ENCODE measurements around the gene GPD2.

GPD2 gene

DNA sequence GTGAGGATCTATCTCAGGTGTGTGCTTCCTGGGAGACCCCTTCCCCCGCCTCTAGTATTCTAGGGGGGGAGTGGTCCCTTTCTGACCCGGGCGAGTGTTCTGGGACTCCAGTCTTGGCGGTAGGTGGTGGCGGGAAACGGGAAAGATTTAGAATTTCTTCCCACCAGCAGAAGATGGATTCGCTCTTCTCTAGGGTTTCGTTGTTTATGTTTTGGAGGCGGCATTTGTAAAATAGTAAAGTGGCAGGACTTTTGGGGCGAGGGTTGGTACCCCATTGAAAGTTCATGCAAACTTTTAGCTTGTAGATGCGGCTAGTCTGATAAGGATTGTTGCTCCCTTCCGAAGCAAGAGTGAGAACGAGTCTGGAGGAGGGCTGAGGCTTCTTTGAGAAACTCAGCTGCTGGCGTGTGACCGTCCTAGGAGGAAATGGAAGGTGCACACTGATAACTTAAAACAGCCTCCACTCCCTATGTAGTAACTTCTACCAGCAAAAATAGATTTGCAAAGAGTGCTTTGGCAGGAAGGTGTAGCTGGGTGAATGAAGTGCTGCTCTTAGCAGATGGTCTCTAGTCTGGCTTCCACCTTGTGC lies 412 bp downstream of the GPD2 start:
- no peak for DNase-seq

DNA sequence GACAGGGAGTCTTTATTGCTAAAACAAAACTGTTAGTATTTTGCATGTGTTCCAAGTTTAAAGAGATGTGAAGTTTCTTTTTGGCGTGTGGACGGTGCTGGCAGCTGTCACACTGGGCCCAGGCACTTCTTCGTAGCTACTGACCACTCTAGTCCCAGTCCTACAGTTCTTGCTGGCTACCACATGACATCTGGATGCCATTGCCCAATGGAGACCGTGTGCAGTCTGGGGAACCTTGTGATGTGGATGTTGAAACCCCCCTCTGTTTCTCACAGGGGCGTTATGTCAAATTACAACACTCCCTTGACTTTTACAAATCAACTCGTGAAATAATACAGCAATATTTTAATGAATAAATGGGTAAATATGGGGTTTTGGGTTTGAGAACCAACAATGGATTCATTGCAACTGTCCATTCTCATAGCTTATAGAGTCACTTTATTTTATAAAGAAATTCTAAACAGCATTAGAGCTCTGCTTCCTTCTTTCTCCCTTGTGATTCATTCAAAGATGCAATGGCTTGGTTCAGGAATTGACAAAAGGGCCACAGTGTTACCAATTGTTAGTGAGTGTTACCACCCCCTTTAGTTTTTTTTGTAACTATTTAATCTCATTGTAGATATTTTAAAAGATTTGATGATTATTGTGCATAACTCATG lies 1.2 kb downstream of the GPD2 start:
- no peak for DNase-seq

DNA sequence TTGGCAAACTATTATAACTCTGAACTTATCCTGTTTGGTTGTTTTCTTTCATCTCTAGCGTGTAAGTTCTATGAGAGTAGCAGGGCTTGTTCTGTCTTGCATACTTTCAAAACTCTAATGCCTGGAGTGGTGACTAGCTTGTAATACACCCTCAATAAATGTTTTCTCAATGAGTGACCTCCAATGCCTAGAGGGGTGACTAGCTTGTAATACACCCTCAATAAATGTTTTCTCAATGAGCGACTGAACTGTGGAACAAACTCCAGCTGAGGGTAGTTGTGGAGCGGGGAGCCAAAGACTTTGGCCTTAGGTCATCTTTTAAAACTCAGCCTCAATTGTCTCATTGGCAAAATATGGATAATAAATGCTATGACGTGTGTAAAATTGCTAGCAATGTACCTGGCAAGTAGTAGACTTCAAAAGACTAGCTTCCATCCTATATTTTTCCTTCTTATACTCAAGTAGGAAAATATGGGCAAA lies 1.8 kb downstream of the GPD2 start:
- no peak for DNase-seq

DNA sequence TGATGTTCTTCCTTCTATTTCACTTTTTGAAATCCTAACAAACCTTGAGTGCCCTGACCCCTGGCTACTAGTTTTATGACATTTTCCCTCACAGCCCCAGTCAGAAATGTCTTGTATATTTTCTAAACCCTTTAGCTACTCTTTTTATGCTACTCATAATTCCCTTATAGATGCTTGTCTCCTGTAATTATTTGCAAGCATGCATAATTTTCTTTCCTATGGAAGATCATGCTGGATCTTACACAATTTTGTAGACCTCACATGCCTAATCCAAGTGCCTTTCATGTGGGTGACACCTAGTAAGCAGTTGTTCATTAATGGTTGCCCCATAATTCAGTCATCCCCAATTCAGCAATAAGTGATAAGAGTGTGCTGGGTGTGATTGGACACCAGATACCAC lies 6.9 kb downstream of the GPD2 start:
- no peak for DNase-seq

DNA sequence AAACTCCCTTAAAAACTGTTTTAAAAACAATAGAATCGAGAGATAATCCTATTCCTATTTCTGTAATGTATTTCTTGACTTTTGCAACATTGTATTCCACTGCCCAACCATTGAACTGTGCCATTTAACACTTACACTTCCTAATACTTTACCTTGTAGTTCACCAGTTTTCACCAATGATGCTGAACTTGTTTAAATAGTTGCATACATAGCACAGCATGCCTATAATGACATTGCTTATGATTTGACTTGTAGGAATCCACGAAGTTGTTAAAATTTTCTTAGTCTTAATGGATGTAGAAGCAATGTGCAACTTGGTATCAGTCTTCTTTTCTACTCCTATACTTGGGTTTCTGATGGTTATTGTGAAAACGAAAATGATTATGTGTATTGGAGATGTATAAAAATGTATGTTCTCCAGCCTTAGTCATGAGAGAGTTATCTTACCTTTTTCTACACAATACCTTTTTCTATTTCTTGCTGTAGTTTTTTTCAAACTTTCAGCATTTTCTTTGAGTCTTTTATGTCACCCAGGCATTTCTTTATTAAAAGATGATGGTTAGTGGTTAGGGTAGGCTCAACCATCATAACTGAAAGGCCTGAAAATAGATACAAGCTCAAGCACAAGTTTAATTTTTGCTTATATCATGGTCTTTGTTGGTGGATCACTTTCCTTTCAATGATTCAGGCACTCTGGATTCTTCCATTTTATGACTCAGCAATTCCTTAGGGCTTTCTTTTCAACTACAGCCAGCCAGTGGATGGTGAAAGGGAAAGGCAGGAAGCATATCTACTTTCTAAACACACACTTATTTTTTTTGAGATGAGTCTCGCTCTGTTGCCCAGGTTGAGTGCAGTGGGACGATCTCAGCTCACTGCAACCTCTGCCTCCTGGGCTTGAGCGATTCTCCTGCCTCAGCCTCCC lies 9.4 kb downstream of the GPD2 start:
- DNase-seq = no peak

DNA sequence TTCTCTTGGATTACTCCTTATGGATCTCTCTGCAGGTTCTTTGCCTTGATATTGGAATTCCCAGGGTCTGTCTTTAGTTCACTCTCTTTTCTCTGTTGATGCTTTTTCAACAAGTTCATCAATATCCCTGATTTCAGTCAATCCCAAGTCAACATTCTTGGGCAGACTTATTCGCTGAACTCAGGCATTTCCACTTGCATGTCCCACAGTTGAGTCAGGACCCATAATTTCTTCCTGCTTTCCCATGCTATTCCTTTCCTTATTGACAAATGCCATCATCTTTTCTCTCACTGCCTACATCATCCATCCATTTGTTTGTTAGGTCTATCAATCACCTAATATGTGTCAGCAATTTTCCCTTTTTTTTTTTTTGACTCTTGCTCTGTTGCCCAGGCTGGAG lies 11.6 kb downstream of the GPD2 start:
- DNase-seq = no peak

DNA sequence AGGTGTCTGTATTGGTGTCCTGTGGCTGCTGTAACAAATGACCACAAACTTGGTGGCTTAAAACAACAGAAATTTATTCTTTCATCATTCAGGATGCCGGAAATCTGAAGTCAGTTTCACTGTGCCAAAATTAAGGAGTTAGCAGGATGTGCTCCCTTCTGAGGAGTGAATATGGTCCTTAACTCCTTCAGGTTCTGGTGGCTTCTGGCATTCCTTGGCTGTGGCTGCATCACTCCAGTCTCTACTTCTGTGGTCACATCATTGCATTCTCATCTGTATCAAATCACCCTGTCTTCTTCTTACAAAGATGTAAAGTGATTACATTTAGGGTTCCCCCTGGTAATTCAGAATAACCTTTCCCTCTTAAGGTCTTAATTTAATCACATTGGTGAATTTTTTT lies 12.6 kb downstream of the GPD2 start:
- no peak for DNase-seq

DNA sequence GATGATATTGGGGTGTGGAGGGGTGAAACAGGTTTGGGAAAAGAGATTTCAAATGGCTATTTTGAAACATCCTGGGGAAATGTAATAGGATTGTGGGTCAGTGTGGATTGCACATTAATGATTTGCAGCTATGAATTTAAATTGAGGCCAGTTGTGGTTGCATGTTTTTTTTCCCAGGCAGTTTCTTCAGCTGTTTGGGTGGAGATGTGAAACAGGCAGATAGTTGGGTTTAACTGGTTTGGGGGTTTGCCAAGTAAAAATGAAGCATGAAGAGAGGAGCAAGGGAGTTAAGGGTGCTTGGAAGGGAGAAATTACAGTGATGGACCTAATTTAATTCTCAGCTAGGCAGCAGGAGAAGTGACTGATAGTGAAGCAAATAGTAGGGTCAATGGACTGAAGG lies 16.8 kb downstream of the GPD2 start:
- DNase-seq = no peak

DNA sequence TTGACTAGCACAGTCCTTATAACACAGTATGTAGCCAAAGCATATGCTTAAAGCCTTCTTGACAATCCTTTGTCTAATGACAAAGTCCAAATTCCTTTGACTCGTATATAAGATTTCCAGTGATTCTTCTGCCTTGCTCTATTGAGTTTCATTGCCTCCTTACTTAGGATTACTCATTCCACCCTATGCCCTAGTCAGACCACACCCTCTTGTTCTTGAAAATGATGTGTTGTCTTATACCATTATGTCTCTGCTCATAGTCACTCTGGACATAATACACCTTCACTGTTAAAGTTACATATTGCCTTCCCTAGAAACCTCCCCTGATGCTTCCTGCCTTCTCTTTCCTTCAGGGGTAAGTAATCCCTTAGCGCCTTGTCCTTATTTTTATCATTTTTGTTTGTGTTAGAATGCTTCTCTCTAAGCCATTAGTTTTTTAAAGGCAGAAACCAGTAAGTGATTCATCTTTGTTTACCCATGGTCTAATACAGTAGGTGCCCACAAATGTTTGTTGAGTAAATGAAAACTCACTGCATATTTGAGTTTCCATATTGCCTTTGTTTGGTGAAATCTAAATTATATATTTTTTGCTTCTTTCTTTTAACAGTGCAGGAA lies 19.3 kb downstream of the GPD2 start:
- no peak for DNase-seq

DNA sequence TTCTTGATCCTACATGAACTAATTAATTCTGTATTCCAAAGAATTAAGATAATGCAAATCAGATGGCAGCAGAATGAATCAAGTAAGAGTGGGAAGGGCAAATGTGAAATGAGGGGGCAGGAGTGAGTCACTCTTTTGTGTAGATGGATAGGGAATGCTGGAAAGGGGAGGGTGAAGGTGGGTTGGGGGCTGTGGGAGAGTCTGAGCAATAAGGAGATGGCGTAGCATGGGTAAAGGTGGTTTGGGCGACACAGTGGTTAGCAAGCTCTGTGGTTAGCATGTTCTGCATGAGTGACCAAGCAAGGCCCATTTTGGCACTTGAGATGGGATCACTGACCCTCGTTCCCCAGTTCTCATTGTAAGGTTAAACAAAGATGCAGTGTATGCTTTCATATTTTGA lies 20.4 kb downstream of the GPD2 start:
- no peak for DNase-seq

DNA sequence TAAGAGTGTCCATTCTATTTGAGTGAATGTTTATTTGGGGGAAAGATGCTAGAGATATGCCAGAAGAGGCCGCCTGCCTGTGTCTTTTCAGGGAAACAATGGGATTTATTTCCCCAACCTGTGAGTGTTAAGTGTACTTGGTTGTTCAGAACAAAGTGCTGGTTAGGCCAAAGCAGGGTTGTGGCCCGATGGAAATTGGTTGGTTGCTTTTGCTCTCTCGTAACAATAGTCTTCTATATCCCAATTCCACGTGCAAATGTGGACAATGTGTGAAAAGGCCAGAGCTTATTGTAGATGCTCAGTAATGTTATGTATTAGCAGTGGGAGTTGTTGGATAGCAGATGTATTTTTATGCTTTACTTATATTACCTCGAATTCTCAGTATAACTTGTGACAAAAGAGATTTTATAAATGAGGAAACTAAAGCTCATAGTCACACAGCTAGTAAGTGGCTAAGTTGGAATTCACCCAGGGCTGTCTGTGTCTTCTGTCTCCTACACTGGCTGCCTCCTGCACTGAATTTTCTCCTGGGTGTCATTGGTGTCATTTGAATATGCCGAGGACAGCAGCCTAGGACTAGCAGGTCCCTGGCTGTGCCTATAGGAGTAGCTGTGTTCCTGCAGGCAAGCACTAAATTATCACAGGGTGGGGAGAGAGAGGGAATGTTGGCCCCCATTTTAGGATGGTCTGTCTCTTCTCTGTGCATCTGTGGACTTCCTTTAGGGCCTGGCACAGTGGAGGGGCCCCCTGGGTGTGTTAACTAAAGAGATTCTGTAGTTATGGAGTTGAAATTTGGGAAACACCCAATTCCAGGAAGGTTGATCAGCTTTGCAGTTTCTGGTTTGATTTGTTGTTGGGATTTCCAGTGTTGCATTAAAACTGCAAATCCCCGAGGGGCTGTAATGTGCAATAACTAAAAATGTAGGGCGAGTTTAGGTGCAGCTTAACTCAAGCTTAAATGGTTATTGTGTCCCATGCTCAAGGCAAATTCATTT lies 21.6 kb downstream of the GPD2 start:
- no peak for DNase-seq

DNA sequence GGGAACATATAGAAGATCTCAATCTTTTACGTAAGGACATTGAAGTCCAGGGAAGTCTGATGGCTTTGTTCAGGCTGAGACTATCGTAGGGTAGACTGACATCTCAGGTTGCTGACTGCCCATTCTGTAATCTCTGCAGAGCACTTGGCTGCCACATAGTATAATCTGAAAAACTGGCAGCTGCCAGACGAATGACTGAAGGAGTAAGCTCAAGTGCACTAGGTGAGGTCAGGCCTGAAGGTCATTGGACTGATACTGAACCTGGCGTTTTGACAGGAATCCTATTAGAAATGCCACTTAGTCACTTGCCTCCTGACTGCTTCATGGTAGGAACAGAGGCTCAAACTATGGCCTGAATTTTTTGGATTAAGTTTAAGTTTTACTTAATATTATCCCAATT lies 23.5 kb downstream of the GPD2 start:
- no peak for DNase-seq

DNA sequence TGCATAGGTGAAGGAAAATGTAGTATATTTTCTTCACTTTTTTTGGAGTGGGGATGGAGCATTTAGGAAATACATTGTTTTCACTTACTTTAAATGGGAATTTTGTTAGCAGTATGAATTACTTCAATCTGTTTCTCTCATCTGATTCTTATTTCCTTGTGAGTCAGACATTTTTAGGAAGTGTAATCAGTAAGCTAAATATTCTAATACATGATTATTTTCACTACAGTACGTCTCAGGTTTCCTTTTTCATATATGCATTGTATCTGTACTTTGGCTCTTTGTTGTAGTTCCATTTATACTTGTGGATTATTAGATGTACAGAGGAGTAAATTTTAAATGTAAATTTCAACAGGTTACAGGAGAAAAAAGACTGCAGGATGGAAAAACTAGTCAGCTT lies 27.9 kb downstream of the GPD2 start:
- no peak for DNase-seq

DNA sequence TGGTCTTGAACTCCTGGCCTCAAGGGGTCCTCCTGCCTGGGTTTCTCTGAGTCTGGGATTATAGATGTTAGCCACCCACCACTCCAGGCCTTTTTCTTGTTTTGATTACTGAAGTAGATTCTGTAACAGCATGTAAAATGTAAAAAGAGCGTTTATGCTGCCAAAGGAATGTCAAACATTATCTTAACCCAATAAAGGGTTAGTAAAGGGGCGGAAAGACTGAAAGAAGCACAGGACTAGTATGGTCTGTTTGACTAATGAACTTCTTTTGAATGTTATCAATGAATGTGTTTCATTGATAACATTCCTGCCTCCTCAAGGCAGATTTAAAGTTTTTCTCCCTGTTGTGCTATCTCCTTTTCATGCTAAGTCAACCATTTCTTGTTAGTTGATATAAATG lies 29.4 kb downstream of the GPD2 start:
- no peak for DNase-seq

DNA sequence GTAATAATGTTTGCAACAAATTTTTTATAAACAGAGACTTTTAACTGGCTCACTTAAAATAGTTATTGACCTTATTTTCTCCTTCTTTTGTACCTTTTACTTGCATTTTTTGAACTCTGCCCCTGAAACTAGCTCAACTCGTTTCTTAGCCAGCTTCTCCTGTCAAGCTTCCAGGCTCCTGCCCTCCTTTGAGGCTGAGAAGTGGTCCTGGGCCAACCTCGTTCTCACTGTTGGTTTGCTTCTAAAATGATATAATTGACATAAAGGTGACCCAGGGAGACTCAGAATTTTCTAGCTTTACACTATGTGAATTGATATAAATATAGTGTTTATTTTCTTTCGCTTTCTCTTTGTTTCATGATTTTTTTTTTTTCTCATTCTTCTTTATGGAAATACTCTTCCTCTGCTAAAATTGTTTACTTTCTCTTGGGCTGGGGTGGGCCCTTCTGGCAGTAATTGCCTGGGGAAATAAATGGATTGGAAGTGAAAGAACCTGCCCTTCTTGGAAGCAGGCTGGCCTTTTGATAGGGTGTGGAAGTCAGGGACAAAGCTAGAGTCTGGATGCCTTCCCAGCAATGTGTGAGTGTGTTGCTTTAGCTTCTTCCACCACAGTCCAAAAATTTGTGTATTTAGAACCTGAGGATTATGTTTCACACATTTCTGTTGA lies 30.7 kb downstream of the GPD2 start:
- DNase-seq = no peak

DNA sequence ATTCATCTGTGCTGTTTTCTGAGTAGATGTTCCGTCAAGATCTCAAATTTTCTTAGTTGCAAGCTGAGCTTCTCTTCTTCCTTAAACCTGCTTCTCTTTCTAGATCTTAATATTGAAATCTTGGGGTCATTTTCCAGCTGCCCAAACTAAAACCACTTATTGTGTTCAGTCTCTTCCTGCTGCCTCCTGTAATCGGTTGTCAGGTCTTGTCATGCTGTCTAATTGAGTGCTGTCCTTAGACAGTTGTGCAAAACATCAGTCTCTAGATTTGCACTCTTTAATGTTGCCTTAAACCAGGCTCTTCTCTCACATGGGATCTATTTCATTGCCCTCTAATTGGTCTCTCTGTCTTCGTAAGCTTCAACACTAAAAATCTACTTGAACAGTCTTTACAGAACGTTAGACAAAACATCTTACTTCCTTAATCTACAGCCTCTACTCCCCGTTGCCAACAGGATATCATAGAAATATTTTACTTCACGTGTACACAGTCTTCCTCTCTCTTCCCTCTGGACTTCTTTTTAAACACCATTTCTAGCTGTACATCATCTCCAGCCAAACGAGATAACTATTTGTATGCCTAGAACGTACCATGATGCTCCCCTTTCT lies 34.9 kb downstream of the GPD2 start:
- no peak for DNase-seq

DNA sequence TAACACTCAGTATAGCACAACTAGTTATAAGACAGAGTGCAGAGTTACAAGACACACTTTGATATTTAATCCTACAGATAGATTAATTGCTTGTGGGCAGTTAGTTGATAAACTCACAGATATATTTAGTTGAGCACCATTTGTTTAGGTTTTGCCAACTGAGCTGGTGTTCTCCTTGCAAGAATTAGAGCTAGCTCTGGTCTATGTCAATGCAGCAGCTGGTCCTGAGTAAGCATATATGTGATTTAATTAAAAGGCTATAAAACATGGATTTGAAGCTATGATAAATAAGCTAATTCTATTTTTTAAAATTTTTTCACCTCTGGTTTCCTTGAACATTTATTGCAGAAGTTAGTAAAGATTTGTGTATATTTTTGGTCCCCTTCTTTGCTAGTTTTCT lies 35.6 kb downstream of the GPD2 start:
- no peak for DNase-seq

DNA sequence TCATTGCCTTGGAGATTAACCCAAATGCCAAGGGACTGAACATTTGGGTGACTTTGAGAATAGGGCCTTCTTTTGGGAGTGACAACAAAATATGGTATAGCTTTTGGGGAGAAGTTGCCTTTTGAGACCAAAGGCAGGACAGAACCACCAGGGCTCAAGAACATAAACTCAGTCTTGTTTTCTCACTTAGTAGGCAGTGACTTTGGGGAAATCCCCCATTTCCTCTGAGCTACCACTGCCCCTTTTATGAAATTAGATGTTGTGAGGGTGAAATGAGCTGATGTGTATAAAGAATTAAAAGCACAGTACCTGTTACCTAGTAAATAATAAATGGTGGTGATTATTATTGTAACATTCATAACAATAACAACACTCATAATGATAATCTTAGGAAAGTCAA lies 36.5 kb downstream of the GPD2 start:
- DNase-seq = no peak

DNA sequence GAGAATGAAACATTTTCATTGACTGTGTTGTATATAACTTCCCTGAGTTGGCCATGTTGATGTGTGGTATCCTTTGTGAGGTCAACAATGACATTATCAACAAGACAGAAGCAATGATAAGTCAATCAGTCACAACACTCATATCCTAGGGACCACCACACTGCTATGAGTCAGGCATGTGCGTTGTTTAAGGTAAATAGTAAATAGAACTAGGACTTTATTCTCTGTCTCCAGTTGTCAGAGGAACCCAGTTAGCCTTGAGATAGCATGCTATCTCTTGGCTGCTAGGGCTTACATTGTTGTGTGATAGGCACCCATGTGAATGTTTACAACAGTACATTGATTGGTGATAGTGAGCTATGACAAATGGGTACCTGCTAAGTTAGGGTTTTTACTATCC lies 37.3 kb downstream of the GPD2 start:
- no peak for DNase-seq

DNA sequence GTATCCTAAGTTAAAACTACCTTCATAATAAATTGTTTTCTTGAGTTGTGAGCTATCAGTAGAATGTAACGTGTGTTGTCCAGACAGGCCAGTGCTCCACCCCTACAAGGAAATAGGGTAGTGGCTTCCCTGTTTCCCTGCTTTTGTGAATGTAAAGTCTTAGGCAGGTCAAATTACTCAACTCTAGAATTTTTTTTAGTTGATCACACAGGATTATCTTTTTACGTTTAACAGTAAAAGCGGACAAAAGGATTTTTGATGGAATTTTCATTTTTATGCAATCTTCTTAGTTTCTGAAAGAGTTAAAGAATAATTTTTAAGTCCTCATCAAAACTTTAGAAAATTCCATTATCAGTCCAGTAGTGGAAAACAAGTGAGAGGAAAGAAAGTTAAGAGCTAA lies 38.2 kb downstream of the GPD2 start:
- no peak for DNase-seq
